ENCODE data around the gene GADD45GIP1.
"Not testable (repeated sequence)": the region's sequence is repeated elsewhere in the genome, so short reads cannot be mapped to it uniquely, and the experiment has no call there.

GADD45GIP1 gene

GRCh38 chr19:12955996-12956395 lies 1.0 kb downstream of the GADD45GIP1 start:
- FAIRE-seq = no peak

GRCh38 chr19:12955575-12955974 lies 1.4 kb downstream of the GADD45GIP1 start:
- FAIRE-seq = not testable (repeated sequence)

GRCh38 chr19:12954612-12954962 lies 2.4 kb downstream of the GADD45GIP1 start:
- FAIRE-seq = no peak

- FAIRE-seq = no peak
These were observed 3.0 kb downstream of the GADD45GIP1 start for GRCh38 chr19:12953799-12954611.

- FAIRE-seq = no peak
These were observed 3.8 kb downstream of the GADD45GIP1 start for GRCh38 chr19:12953138-12953798.

- FAIRE-seq = no peak
These were observed 4.4 kb downstream of the GADD45GIP1 start for GRCh38 chr19:12952488-12953137.

- not testable (repeated sequence) for FAIRE-seq
These were observed 5.0 kb downstream of the GADD45GIP1 start for GRCh38 chr19:12952050-12952449.

- no peak for FAIRE-seq
These were observed 7.4 kb downstream of the GADD45GIP1 start for GRCh38 chr19:12949363-12950283.

- no peak for FAIRE-seq
These were observed 8.2 kb downstream of the GADD45GIP1 start for GRCh38 chr19:12948612-12949362.

- no peak for FAIRE-seq
These were observed 9.1 kb downstream of the GADD45GIP1 start for GRCh38 chr19:12947702-12948611.

GRCh38 chr19:12946731-12947496 lies 10.1 kb downstream of the GADD45GIP1 start:
- FAIRE-seq = no peak

- FAIRE-seq = no peak
These were observed 10.8 kb downstream of the GADD45GIP1 start for GRCh38 chr19:12946092-12946721.

GRCh38 chr19:12945479-12946091 lies 11.4 kb downstream of the GADD45GIP1 start, which contains the start of gene RAD23A:
Gene RAD23A, plus strand, starts transcription at chr19:12945862. Its CDS starts 87 bp downstream, at chr19:12945949.
- FAIRE-seq = peak; percentile 80

GRCh38 chr19:12944104-12944674 lies 12.8 kb downstream of the GADD45GIP1 start:
- no peak for FAIRE-seq

GRCh38 chr19:12943437-12944044 lies 13.5 kb downstream of the GADD45GIP1 start:
- no peak for FAIRE-seq

GRCh38 chr19:12940897-12941296 lies 16.1 kb downstream of the GADD45GIP1 start:
- no peak for FAIRE-seq

GRCh38 chr19:12939975-12940423 lies 17.0 kb downstream of the GADD45GIP1 start:
- FAIRE-seq = no peak
